HG03064 (cell line): ENCODE data around the gene DEGS2.
"Not testable (repeated sequence)": the region's sequence is repeated elsewhere in the genome, so short reads cannot be mapped to it uniquely, and the experiment has no call there.

Experiments used
- ATAC-seq: cut with Tn5 transposase; IDR thresholded peaks from one replicate; pipeline ENCODE4 v1.9.1; 2021; ENCODE audit warnings: low read depth; ENCODE audit not compliant: unreplicated experiment

The DEGS2 gene

DNA sequence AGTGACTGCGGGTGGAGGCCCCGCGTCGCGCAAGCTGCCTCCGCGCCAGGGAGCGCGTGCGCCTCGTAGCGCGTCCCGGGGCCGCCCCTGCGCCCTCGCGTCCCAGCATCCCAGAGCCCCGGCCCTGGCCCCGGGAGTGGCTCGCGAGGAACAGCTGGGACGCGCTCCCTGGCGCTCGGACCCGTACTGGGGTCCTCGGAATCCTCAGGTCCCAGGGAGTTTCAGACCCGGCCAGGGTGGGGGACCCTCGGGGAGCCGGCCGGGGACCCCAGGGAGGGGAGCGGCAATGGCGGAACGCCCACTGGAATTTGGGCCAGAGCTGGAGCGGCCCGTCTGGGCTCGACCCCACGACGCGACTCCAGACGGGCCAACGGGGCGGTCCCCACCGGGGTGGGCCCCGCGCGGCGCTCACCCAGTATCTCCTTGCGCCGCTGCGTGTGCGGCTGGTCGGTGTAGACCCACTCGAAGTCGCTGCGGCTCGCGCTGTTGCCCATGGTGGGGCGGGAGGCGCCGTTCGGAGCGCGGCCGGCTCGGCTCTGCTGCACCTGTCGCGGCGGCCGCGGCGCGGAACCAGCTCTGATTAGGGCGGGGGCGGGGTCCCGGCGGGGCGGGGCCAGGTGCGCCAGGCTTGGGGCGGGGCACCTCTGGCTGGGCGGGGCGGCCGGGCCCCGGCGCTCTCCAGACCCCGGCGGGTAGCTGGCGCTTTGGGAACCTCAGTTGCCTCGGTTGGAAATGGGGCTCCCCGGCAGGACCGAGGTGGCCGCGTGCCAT, at the start of gene DEGS2:
TSS of gene DEGS2 (minus strand) at position 552 of the 771 bp plus-strand sequence. CDS start at position 494, 58 bp downstream.
- ATAC-seq = peak; percentile 64

DNA sequence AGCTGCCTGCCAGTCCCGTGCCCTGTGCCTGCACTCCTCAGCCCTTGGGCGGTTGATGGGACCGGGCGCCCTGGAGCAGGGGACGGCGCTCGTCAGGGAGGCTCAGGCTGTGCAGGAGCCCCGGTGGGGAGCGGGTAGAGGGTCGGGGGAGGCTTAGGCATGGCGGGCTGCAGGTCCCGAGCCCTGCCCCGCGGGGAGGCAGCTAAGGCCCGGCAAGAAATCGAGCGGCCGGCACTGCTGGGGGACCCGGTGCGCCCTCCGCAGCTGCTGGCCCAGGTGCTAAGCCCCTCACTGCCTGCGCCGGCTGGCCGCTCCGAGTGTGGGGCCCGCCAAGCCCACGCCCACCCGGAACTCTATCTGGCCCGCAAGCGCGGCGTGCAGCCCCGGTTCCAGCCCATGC, 48.7 kb upstream of the DEGS2 start:
- ATAC-seq = not testable (repeated sequence)

DNA sequence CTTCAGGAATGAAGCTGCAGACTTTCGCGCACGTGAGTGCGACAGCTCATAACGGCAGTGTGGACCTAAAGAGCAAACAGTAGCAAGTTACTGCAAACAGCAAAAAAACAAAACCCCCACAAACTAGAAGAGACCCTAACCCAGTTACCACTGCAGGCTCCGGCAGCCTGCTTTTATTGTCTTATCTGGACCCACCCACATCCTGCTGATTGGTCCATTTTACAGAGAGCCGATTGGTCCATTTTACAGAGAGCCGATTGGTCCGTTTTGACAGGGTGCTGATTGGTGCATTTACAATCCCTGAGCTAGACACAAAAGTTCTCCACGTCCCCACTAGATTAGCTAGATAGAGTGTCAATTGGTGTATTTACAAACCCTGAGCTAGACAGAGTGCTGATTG, 48.1 kb upstream of the DEGS2 start:
- not testable (repeated sequence) for ATAC-seq

DNA sequence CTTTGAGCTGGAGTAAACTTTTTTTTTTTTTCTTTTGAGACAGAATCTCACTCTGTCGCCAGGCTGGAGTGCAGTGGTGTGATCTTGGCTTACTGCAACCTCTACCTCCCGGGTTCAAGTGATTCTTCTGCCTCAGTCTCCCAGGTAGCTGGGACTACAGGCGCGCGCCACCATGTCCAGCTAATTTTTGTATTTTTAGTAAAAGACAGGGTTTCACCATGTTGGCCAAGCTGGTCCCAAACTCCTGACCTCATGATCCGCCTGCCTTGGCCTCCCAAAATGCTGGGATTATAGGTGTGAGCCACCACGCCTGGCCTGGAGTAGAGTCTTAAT, 45.4 kb upstream of the DEGS2 start:
- not testable (repeated sequence) for ATAC-seq

DNA sequence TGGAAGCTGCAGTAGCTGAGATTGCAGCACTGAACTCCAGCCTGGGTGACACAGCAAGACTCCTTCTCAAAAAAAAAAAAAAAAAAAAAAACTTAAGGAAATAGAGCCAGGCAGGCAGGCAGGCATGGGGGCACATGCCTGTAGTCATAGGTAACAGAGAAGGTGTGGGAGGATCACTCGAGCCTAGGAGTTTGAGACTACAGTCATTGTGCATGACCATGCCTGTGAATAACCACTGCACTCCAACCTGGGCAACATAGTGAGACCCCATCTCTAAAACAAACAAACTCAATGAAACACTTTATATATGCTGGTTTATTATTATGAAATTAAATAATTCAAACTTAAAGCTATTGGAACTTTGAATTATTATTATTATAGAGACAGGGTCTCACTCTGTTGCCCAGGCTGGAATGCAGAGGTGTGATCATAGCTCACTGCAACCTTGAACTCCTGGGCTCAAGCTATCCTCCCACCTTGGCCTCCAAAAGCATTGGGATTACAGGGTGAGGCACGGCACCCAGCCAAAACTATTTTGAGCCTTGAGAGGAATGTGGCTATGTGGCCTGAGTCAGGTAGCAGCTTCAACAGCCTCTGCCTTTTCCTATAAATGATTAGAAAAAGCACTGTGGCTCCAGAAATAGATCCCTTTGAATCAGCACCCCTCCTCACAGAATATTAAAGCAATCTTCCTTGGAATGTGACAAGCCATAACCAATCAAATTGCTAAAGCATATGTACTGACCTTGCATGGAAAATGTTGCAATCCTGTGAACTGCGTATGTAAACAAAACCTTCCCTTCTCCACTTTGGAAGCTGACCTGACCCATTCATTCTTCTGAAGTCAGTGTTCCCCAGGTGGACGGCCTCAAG, 44.8 kb upstream of the DEGS2 start:
- no peak for ATAC-seq

DNA sequence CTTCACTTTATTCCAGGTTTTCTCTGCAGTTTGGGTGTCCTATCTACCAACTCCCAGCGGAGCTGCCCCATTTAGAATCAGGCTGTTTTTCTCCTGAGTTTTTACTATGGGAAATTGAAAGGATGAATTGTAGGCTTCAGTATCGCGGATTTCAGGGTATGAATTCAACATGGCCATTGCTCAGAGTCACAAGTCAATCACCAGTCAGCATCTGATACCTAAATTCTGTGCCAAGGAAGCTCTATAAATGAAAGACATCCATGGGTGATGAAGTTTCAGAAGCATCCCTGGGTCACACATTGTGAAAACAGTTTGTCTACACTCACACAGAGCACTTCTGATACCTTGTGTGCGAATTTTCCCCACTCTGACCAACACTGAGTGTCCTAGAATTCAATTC, 43.7 kb upstream of the DEGS2 start:
- no peak for ATAC-seq

DNA sequence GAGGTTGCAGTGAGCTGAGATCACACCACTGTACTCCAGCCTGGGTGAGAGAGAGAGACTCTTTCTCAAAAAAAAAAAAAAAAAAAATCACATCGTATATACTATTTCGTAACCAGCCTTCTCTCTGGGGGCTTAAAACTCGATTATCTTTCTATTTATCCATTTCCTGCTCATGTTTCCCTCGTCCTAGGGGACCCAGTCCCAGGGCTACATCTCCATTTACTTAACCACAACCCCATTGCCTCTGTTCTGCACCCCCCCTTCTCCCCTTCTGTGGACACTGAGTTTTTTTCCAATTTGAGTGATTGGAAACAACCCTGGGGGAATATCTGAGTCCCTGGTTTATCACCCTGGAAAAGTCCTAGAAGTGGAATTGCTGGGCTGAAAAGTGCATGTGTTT, 43.3 kb upstream of the DEGS2 start:
- no peak for ATAC-seq

DNA sequence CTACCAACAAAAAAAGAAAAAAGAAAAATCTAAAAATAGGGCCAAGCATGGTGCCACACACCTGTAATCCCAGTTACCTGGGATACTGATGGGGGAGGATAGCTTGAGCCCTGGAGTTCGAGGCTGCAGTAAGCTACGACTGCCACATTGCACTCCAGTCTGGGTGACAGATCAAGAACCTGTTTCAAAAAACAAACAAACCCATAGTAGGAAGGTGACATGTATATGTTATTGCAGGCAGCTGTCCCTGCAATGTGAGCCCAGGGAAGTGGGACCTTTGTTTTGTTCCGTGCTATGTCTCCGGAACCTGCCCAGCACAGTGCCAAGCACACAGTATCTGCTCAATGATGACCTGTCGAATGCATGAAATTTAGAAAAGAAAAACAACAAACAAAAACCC, 42.3 kb upstream of the DEGS2 start:
- ATAC-seq = no peak

DNA sequence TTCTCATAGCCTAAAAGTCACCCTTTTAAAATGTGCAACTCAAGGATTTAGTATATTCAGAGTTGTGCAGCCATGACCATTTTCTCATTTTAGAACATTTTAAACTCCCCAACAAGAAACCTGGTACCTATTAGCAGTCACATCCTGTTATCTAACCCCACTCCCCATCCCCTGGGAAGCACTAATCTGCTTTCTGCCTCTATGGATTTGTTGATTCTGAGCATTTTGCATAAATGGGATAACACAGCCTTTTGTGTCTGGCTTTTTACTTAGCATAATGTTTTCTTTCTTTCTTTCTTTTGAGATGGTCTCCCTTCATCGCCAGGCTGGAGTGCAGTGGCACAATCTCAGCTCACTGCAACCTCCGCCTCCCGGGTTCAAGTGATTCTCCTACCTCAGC, 40.9 kb upstream of the DEGS2 start:
- no peak for ATAC-seq

DNA sequence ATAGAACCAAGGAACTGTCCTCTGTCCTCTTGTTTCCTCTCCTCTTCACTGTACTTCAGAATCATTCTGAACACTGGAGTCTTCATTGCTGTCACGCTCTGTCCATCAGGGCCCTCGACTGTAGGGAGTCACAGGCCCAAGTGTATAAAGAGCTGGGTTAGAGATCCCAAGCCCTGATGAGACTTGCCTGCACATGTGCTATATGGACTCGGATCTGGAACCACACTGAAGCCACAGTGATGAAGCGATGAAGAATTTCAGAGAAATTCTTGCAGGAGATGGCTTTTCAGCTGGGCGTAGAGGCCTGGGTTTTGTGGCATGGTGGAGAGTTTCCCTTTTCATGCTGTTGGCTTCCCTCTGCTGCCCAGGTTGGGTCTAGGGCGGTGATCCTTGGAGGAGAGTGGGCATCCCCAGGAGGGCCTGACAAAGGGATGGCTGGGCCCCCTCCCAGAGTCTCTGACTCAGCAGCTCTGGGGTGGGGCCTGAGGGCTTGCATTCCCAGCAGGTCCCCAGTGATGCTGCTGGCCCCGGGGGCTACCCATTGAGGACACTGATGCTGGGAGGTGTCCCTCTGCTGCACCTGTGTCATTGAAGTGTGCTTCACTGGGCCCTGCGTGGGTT, 39.9 kb upstream of the DEGS2 start:
- ATAC-seq = no peak

DNA sequence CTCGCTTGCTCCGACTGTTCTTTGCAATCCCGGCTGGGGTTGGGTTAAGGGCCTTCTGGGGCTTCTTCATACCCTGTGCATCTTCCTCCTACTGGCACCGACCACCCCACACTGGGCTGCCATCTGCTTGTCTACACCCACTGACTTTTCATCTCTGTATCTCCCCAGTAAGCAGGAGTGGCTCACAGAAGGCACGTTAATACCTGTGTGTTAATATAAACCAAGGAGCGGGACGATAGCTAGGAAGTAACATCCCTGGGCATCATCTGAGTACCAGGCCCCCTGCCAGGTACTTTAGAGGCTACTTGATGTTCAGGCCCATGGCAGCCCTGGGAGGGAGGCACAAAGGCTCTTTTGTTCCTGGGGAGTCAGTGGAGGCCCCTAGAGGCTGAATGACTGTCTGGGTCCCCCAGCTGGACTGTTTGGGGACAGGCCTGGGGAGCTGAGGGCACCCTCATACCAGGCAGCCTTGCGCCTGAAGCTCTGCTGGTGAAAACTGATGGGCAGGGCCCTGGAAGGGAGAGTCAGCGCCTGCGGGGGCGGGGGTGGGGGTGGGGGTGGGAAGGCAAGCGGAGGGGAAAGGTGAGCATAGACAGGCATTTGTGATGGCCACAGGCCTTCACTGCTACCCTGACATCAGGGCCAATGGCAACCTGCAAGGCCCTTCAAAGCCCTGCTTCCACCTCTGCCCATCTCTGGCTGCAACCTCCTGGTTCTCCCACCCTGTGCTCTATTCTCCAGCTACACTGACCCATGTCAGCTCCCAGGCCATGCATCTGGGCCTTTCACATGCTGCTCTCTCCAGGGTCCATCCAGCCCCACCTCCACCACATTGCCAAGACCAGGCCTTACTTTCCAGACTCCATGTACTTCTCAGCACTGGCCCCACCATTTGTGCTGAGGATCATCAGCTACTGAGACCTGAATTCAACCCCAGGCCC, 34.2 kb upstream of the DEGS2 start:
- ATAC-seq = no peak

DNA sequence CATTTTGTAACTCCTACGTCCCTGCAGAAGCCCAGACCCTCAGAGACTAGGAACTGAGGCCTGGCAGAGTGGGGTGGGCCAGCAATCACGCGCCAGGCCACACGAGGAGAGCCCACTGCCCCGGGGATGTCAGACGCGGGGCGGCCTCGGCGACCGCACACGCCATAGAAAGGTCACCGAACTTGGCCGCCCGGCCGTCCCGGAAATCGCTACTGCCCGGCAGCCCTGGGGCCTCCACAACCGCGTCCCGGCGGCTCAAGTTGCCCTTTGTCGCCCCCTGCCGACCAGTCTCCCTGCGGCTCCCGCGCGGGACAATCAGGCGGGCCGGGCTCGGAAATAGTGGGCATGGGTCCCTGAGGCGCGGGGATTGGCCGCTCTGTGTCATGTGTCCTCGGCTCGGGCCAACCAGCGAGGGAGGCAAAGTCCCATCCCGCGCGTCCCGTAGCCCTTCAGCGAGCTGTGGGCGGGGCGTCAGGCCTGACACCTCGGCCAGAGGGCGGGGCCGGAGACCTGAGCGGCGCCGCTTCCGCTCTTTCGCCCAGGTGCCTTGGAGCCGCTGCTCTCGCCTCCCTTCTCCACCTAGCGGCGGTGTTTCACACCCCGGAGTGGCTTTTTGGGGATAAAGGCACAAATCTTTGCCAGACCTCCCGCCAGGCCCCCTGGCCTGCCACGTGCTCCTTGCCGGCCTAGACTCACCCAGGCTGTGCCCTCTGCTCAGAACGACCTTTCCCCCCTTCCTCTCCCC, 33.4 kb upstream of the DEGS2 start:
- peak; percentile 99 for ATAC-seq

DNA sequence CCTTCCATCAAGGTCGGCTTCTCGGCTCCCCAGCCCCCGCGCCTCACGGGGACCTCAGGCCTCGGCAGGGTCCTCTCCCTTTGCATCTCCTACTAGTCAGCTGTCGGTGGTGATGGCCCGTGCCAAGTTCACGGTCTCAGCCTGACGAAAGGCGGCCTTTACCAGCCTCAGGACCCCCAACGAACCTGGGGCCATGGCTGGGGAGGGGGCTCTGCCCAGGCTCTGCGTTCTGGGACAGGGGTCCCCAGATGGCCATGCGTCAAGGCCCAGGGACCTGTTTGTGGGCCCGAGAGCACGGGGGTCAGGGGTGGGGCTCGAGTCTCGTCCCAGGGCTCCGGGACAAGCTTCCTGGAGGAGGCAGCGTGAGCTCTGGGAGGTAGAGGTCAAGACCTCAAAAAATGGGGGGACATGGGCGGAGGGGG, 32.8 kb upstream of the DEGS2 start:
- ATAC-seq = no peak

DNA sequence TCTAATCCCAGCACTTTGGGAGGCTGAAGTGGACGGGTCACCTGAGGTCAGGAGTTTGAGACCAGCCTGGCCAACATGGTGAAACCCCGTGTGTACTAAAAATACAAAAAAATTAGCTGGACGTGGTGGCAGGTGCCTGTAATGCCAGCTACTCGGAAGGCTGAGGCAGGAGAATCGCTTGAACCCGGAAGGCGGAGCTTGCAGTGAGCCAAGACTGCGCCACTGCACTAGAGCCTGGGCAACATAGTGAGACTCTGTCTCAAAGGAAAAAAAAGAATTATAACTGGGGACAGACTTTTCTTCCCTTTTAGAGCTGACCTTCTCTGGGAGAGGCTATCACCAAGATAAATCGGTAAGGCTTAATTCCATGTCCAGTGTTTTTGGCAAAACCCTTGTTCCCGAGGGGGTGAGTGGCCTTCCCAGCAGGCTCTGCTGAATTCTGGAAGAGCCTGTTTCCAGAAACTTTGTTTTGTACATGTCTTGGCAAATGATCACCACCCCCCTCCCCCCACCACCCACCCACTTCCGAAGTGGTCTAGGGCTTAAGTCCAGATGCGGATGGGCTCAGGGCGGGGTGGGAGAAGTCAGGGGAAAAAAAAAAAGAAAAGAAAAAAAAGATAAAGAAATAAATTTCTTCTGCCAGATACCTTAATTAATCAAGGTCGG, 32.3 kb upstream of the DEGS2 start:
- no peak for ATAC-seq

DNA sequence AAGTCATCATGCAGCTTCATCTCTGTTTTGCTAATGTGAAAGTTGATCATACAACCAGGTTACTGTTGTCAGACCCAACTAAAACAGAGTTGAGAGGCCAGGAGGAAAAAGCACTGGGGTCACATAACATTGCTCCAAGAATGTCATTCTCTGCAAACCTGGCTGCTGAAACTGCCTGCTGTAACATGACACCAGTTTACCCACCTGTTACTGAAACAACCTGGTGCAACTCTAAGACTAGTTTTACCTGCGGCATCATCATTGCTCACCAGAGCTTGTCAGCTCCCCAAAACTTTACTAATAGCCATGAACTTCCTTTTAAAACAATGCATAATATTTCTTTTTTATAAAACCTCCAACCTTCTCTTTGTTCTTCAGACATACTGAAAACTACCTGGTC, 30.7 kb upstream of the DEGS2 start:
- no peak for ATAC-seq

DNA sequence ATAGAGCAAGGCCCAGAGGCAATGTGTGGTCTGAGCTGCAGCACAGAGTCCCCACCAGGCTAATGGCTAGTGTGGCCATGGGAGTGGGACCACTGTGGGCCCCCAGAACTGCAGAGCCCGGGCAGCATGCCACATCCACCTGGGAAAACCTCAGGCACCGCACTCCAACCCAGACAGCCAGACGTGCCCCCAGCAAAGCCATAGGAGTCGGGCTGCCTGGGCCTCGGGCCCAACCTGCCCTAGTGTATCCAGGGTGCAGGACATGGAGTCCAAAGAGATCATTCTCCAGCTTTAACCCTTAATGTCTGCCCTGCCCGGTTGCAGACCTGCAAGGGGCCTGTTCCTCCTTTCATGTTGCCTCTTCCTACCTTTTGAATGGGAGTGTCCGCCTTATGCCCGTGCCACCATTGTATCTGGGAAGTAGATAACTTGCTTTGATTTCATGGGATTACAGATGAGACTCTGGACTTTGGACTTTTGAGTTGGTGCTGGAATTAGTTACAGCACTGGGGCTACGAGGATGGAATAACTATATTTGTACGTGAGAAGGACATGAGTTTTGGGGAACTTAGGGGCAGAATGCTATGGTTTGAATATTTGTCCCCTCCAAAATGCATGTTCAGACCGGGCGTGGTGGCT, 29.1 kb upstream of the DEGS2 start:
- ATAC-seq = no peak

DNA sequence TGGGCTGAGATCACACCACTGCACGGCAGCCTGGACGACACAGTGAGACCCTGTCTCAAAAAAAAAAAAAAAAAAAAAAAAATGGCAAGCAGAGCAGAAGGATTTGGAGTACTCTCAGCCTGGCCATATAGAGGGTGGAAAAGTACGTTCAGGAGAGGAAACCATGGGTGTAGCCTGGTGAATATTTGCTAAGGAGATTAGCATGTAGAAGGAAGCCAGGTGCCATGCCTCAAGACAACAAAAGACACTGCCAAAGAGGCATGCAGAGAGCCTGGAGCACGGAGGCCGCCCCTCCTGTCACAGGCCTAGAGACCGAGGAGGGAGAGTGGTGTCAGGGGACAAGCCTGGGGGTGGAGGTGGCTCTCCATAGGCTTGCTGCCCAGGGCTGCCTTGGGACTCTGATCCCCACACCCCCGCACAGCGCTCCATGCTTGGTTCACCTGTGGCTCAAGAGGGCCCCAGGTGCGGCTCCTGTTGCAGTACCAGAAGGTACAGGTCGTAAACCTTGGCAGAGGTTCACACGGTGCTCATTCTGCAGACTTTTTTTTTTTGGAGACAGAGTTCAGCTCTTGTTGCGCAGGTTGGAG, 27.9 kb upstream of the DEGS2 start:
- ATAC-seq = no peak

DNA sequence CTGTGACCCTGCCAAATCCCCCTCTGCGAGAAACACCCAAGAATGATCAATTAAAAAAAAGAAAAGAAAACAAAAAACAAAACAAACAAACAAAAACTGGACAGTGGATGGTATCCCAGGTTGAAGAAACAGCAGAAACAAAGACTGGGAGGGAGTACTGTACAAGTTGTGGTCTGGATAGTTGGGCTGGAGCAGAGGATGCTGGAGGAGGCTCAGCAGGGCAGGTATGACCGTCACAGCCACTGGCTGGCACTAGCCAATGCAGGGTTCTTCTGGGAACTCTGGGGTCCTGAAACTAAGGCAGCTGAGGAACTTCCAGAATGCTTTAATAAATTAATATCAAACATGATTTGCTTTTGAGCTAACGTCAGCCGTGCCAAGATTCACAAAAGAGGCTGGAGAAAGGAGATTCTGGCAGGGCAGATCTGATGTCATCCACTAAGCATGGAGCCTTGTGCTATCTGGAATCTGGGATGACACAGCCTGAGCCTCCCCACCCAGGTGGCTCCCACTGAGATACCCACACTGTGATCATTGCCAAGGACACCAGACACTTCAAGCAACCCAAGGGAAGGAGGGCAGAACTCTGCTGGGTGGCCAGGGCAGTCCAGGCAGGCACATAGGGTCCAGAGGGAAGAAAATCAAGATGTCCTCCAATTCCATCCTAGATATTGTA, 22.6 kb upstream of the DEGS2 start:
- not testable (repeated sequence) for ATAC-seq
